Progenitor cell of endocrine pancreas (in vitro differentiated cells): Measurements from ENCODE around the gene NDUFB6. TPM values are rescaled to one million over a fixed set of nuclear protein-coding genes. Genes with fewer than 3 reads are reported as not detected.

ENCODE experiments used
- DNase-seq: peaks from one replicate; pipeline ENCODE4 v3.0.0; 2021; ENCODE audit warnings: low spot score; ENCODE audit not compliant: unreplicated experiment
- H3K27ac Mint-ChIP-seq: 2 replicates; pipeline ENCODE4 v1.8.0; 2021; ENCODE audit warnings: mild to moderate bottlenecking, moderate library complexity, mixed read lengths
- H3K27me3 Mint-ChIP-seq: 2 replicates; pipeline ENCODE4 v1.8.0; 2021; ENCODE audit warnings: mixed read lengths
- H3K36me3 Mint-ChIP-seq: 2 replicates; pipeline ENCODE4 v1.8.0; 2022; ENCODE audit warnings: mixed read lengths; ENCODE audit not compliant: insufficient read depth
- H3K4me1 Mint-ChIP-seq: 2 replicates; pipeline ENCODE4 v1.8.0; 2021; ENCODE audit warnings: low read depth, mixed read lengths
- H3K4me3 Mint-ChIP-seq: 2 replicates; pipeline ENCODE4 v1.8.0; 2021; ENCODE audit warnings: low read depth, mild to moderate bottlenecking, moderate library complexity, mixed read lengths
- H3K9me3 Mint-ChIP-seq: 2 replicates; pipeline ENCODE4 v1.8.0; 2021; ENCODE audit warnings: low read depth, mixed read lengths
- CTCF ChIP-seq: fragments of 200-600 bp; sonication (generic); IDR thresholded peaks from one replicate; pipeline ENCODE4 v1.5.0; 2021; ENCODE audit warnings: antibody characterized with exemption, mild to moderate bottlenecking; ENCODE audit not compliant: unreplicated experiment
- total RNA-seq: library from RNA; stranded (reverse); gene quantifications from 2 replicates; pipeline ENCODE4 v1.2.1, GENCODE V29; 2021

Gene NDUFB6
- total RNA-seq, 1 donor from 2014 or later = 39.8 TPM

- no peak for DNase-seq
- no peak for TF ChIP-seq CTCF
- H3K27ac Mint-ChIP-seq = no peak overlapping the region
- peaks cover 30% of the 10 kb centered on the region for H3K36me3 Mint-ChIP-seq
- H3K4me1 Mint-ChIP-seq = peaks cover 14% of the 10 kb centered on the region
- no peak overlapping the region for H3K4me3 Mint-ChIP-seq
- no peaks in the 10 kb centered on the region for H3K9me3 Mint-ChIP-seq
- no peaks in the 10 kb centered on the region for H3K27me3 Mint-ChIP-seq
Observed at GRCh38 chr9:32545884-32546283, 27.1 kb downstream of the NDUFB6 start.

GRCh38 chr9:32543047-32543446 is 29.9 kb downstream of the NDUFB6 start:
- H3K27me3 Mint-ChIP-seq = no peaks in the 10 kb centered on the region
- H3K27ac Mint-ChIP-seq = no peak overlapping the region
- peaks cover 1% of the 10 kb centered on the region for H3K4me1 Mint-ChIP-seq
- no peak for DNase-seq
- TF ChIP-seq CTCF = no peak
- H3K4me3 Mint-ChIP-seq = no peak overlapping the region
- no peaks in the 10 kb centered on the region for H3K9me3 Mint-ChIP-seq
- peaks cover 24% of the 10 kb centered on the region for H3K36me3 Mint-ChIP-seq

GRCh38 chr9:32533816-32534215 is 39.1 kb downstream of the NDUFB6 start:
- no peaks in the 10 kb centered on the region for H3K4me1 Mint-ChIP-seq
- no peak overlapping the region for H3K27ac Mint-ChIP-seq
- no peaks in the 10 kb centered on the region for H3K27me3 Mint-ChIP-seq
- no peak overlapping the region for H3K4me3 Mint-ChIP-seq
- peaks cover 13% of the 10 kb centered on the region for H3K36me3 Mint-ChIP-seq
- no peak for DNase-seq
- TF ChIP-seq CTCF = no peak
- H3K9me3 Mint-ChIP-seq = peaks cover 7% of the 10 kb centered on the region

- H3K4me1 Mint-ChIP-seq = no peaks in the 10 kb centered on the region
- H3K27ac Mint-ChIP-seq = peak overlapping the region; percentile 8
- H3K4me3 Mint-ChIP-seq = no peak overlapping the region
- no peak for DNase-seq
- peaks cover 13% of the 10 kb centered on the region for H3K36me3 Mint-ChIP-seq
- peaks cover 7% of the 10 kb centered on the region for H3K9me3 Mint-ChIP-seq
- TF ChIP-seq CTCF = no peak
- no peaks in the 10 kb centered on the region for H3K27me3 Mint-ChIP-seq
Observed at GRCh38 chr9:32533336-32533735, 39.6 kb downstream of the NDUFB6 start.

GRCh38 chr9:32526707-32527048 is 46.3 kb downstream of the NDUFB6 start:
- Mint-ChIP-seq H3K36me3 (peaks cover 16% of the 10 kb centered on the region), H3K4me3 (peak overlapping the region; percentile 94), H3K27me3 (no peaks in the 10 kb centered on the region), H3K4me1 (peaks cover 28% of the 10 kb centered on the region), H3K9me3 (peaks cover 9% of the 10 kb centered on the region), H3K27ac (peak overlapping the region; percentile 99)
- DNase-seq = no peak
- TF ChIP-seq CTCF = no peak
